GM19438 (cell line): Measurements from ENCODE around the gene CD34.
A peak's percentile ranks its signal among the peaks of the same experiment; 100 is the strongest.
"Not testable (repeated sequence)": the region's sequence is repeated elsewhere in the genome, so short reads cannot be mapped to it uniquely, and the experiment has no call there.

Experiments used
- ATAC-seq: cut with Tn5 transposase; IDR thresholded peaks from one replicate; pipeline ENCODE4 v1.9.1; 2021; ENCODE audit warnings: low read depth; ENCODE audit not compliant: unreplicated experiment

Gene CD34

GRCh38 chr1:207910591-207911354 is at the start of gene CD34:
Gene CD34 (minus strand): TSS chr1:207911125. CDS start chr1:207911080, 45 bp downstream.
- ATAC-seq, result no peak

GRCh38 chr1:207960346-207960745 is 49.4 kb upstream of the CD34 start:
- ATAC-seq, result no peak

- ATAC-seq, result no peak
These were observed 49.0 kb upstream of the CD34 start for GRCh38 chr1:207959910-207960309.

GRCh38 chr1:207959141-207959825 is 48.4 kb upstream of the CD34 start:
- ATAC-seq, result no peak

- ATAC-seq, result no peak
These were observed 47.6 kb upstream of the CD34 start for GRCh38 chr1:207958376-207959139.

- ATAC-seq, result no peak
These were observed 46.1 kb upstream of the CD34 start for GRCh38 chr1:207956986-207957385.

- no peak for ATAC-seq
These were observed 43.2 kb upstream of the CD34 start for GRCh38 chr1:207954104-207954503.

- ATAC-seq, result no peak
These were observed 42.0 kb upstream of the CD34 start for GRCh38 chr1:207952617-207953542.

GRCh38 chr1:207951652-207952051 is 40.7 kb upstream of the CD34 start:
- ATAC-seq, result no peak

GRCh38 chr1:207950750-207951149 is 39.8 kb upstream of the CD34 start:
- no peak for ATAC-seq

GRCh38 chr1:207949571-207950195 is 38.8 kb upstream of the CD34 start:
- ATAC-seq, result no peak

GRCh38 chr1:207948536-207949250 is 37.8 kb upstream of the CD34 start:
- no peak for ATAC-seq

- no peak for ATAC-seq
These were observed 35.8 kb upstream of the CD34 start for GRCh38 chr1:207946756-207947155.

GRCh38 chr1:207944571-207944970 is 33.6 kb upstream of the CD34 start:
- no peak for ATAC-seq

- not testable (repeated sequence) for ATAC-seq
These were observed 31.4 kb upstream of the CD34 start for GRCh38 chr1:207942337-207942741.

- ATAC-seq, result no peak
These were observed 30.7 kb upstream of the CD34 start for GRCh38 chr1:207941665-207942064.

- no peak for ATAC-seq
These were observed 27.1 kb upstream of the CD34 start for GRCh38 chr1:207938016-207938415.

- ATAC-seq, result no peak
These were observed 26.3 kb upstream of the CD34 start for GRCh38 chr1:207937204-207937603.

- ATAC-seq, result peak; percentile 96
These were observed 24.2 kb upstream of the CD34 start for GRCh38 chr1:207935166-207935583.
